Gastroesophageal sphincter (tissue), 3 donors: ENCODE measurements around the gene NPFF.
A peak's percentile ranks its signal among the peaks of the same experiment; 100 is the strongest.

Experiments
- EP300 ChIP-seq: sonication (generic); formaldehyde crosslinking; IDR thresholded peaks from one replicate; pipeline ENCODE4 v1.6.1; 2017; ENCODE audit warnings: antibody characterized with exemption, mild to moderate bottlenecking
- POLR2AphosphoS5 ChIP-seq: sonication (generic); formaldehyde crosslinking; IDR thresholded peaks from one replicate; pipeline ENCODE4 v1.6.1; 2017; ENCODE audit warnings: antibody characterized with exemption
- TF ChIP-seq, protein P1 (sequence below), 4 experiments: fragments of 200-600 bp in 2 of 4; fragments of 450-650 bp in 2 of 4; sonication (generic) in 1 of 4; IDR thresholded peaks; one replicate each; pipeline ENCODE4 v1.5.1; 2017 to 2019; ENCODE audit warnings: antibody characterized with exemption in 4 of 4, mild to moderate bottlenecking in 2 of 4, moderate library complexity in 2 of 4

DNA sequence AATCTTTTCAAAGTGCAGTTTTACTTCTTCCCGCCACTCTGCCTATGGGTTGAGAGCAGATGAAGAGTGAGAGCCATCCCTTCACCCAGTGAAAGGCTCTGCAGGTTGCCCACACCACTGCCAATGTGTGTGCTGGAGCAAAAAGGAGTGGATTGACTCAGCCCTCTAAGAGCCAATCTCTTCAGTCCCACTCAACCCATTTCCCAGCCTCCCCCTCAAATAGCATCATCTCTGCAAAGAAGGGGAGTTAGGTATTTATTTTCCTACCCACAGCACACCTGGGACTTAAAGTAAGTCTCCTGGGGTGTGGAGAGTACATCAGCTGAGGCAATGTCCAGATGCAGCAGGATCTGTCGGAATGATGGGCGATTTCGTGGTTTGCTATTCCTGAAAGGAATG is 23.3 kb downstream of the NPFF start:
- TF ChIP-seq, protein P1, sequence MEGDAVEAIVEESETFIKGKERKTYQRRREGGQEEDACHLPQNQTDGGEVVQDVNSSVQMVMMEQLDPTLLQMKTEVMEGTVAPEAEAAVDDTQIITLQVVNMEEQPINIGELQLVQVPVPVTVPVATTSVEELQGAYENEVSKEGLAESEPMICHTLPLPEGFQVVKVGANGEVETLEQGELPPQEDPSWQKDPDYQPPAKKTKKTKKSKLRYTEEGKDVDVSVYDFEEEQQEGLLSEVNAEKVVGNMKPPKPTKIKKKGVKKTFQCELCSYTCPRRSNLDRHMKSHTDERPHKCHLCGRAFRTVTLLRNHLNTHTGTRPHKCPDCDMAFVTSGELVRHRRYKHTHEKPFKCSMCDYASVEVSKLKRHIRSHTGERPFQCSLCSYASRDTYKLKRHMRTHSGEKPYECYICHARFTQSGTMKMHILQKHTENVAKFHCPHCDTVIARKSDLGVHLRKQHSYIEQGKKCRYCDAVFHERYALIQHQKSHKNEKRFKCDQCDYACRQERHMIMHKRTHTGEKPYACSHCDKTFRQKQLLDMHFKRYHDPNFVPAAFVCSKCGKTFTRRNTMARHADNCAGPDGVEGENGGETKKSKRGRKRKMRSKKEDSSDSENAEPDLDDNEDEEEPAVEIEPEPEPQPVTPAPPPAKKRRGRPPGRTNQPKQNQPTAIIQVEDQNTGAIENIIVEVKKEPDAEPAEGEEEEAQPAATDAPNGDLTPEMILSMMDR (IDR thresholded peaks at IDR 0.05): no peak
- TF ChIP-seq POLR2AphosphoS5: peak; percentile 3
- TF ChIP-seq EP300: no peak
